Measurements from ENCODE around the gene CDV3. TPM values are rescaled to one million over a fixed set of nuclear protein-coding genes. Genes with fewer than 3 reads are reported as not detected.

The CDV3 gene
- total RNA-seq, 2 donors from 2014 or later, result 108 to 122 TPM

- H3K36me3 ChIP-seq, result no peaks in the 10 kb centered on the region
- peaks cover 0 to 12% of the 10 kb centered on the region in 2 donors for H3K9me3 ChIP-seq
- no peak overlapping the region for H3K27ac ChIP-seq
- no peak for DNase-seq (ENCODE audit: low spot score)
- H3K4me3 ChIP-seq, result no peak overlapping the region
- TF ChIP-seq, protein P1, sequence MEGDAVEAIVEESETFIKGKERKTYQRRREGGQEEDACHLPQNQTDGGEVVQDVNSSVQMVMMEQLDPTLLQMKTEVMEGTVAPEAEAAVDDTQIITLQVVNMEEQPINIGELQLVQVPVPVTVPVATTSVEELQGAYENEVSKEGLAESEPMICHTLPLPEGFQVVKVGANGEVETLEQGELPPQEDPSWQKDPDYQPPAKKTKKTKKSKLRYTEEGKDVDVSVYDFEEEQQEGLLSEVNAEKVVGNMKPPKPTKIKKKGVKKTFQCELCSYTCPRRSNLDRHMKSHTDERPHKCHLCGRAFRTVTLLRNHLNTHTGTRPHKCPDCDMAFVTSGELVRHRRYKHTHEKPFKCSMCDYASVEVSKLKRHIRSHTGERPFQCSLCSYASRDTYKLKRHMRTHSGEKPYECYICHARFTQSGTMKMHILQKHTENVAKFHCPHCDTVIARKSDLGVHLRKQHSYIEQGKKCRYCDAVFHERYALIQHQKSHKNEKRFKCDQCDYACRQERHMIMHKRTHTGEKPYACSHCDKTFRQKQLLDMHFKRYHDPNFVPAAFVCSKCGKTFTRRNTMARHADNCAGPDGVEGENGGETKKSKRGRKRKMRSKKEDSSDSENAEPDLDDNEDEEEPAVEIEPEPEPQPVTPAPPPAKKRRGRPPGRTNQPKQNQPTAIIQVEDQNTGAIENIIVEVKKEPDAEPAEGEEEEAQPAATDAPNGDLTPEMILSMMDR (IDR thresholded peaks at IDR 0.05), result no peak
- no peaks in the 10 kb centered on the region for H3K4me1 ChIP-seq
- no peaks in the 10 kb centered on the region for H3K27me3 ChIP-seq
Observed at GRCh38 chr3:133563186-133563591, 10.3 kb upstream of the CDV3 start.

GRCh38 chr3:133563816-133564215, 9.7 kb upstream of the CDV3 start:
- TF ChIP-seq, protein P1 (IDR thresholded peaks at IDR 0.05), result no peak
- Histone ChIP-seq H3K4me3 (no peak overlapping the region), H3K27ac (no peak overlapping the region), H3K27me3 (no peaks in the 10 kb centered on the region), H3K36me3 (no peaks in the 10 kb centered on the region), H3K9me3 (peaks cover 0 to 9% of the 10 kb centered on the region in 2 donors), H3K4me1 (no peaks in the 10 kb centered on the region)
- peak; percentile 11 for DNase-seq (ENCODE audit: low spot score)

GRCh38 chr3:133568294-133569014, 5.0 kb upstream of the CDV3 start:
- Histone ChIP-seq H3K9me3 (no peaks in the 10 kb centered on the region), H3K4me3 (no peak overlapping the region), H3K27me3 (no peaks in the 10 kb centered on the region), H3K36me3 (no peaks in the 10 kb centered on the region), H3K4me1 (peaks cover 0 to 22% of the 10 kb centered on the region in 2 donors), H3K27ac (no peak overlapping the region)
- TF ChIP-seq, protein P1 (IDR thresholded peaks at IDR 0.05), result no peak
- peak; percentile 43 for DNase-seq (ENCODE audit: low spot score)

DNA sequence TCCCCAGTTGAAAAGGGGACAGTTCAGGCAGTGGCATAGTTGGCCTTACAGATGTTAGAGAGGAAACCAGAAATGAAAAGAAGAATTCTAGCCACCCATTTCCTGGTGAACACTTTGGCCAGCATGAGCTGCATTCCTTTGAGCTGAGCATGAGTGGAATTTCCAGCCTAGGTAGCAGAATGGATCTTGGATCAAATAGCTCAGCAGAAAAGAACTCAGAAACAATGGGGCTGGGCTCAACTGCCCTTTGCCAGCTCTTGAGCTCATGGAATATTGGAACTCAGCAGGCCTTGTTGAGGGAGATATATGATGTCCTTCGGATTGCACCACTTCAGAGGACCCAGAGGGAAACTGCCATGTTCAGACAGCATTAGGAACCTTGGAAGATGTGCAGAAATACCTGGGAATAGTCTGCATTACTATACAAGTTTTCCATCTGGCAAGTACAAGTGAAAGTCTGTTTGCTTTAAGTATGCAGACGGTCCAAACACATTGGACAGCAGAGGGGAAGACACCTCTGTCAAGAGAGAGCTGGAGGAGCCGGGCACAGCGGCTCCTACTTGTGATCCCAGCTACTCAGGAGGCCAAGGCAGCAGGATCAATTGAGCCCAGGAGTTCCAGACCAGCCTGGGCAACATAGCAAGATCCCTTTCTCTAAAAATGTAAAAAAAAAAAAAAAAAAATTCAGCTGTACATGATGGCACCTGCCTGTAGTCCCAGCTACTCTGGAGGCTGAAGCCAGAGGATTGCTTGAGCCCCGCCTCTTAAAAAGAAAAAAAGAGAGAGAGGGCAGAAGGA, 3.1 kb upstream of the CDV3 start:
- peak; percentile 65 for DNase-seq (ENCODE audit: low spot score)
- Histone ChIP-seq H3K27me3 (no peaks in the 10 kb centered on the region), H3K4me3 (no peak overlapping the region), H3K4me1 (peaks cover 0 to 26% of the 10 kb centered on the region in 2 donors), H3K36me3 (peaks cover 5% of the 10 kb centered on the region), H3K9me3 (no peaks in the 10 kb centered on the region), H3K27ac (peak overlapping the region; percentile 46 to 64)
- TF ChIP-seq, protein P1 (IDR thresholded peaks at IDR 0.05), result no peak

DNA sequence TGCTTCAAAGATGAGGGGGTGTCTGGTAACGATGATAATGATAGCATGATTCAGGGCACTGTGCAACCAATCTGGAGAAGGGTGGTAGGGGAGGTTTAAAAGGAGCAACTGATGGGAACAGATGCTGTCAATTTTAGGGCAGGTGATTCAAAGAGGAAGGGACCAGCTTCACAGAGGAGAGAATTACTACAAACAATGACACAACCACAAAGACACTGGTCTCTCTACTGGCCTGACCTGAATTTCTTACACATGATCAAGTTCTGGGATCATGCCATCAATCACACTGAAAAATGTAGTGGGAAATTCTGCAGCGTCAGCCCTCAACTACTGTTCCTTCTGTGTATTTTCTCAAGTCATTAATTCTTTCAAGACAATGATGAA, 2.6 kb upstream of the CDV3 start:
- H3K4me3 ChIP-seq, result no peak overlapping the region
- no peaks in the 10 kb centered on the region for H3K9me3 ChIP-seq
- TF ChIP-seq, protein P1 (IDR thresholded peaks at IDR 0.05), result no peak
- peak; percentile 44 for DNase-seq (ENCODE audit: low spot score)
- peak overlapping the region in 1 of 2 donors; percentile 64 for H3K27ac ChIP-seq
- no peaks in the 10 kb centered on the region for H3K27me3 ChIP-seq
- peaks cover 0 to 32% of the 10 kb centered on the region in 2 donors for H3K4me1 ChIP-seq
- peaks cover 10% of the 10 kb centered on the region for H3K36me3 ChIP-seq
